GM18499 (cell line): ENCODE measurements around the gene TOP2B.

Source experiments
- ATAC-seq: cut with Tn5 transposase; IDR thresholded peaks from one replicate; pipeline ENCODE4 v1.9.1; 2021; ENCODE audit warnings: moderate number of reproducible peaks; ENCODE audit not compliant: insufficient read depth, unreplicated experiment

Gene TOP2B

DNA sequence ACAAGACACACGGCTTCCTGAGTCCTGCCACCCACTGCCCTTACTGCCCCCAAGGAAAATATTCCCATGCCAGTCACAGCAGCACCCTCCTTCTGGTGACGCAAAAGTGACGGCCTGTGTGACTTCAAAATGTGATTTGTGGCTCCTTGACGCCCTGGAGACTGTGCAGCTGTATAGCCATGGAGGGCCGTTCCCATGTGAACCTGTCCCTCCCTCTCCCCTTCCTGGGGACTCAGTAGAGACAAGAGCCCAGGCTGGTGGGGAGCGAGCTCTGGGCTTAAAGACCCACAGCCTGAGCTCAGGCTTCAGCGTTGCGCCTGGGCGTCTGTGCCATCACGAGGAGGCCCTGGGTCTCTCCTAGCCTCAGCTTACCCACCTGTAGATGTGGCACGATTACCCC, 78.2 kb downstream of the TOP2B start:
- no peak for ATAC-seq

DNA sequence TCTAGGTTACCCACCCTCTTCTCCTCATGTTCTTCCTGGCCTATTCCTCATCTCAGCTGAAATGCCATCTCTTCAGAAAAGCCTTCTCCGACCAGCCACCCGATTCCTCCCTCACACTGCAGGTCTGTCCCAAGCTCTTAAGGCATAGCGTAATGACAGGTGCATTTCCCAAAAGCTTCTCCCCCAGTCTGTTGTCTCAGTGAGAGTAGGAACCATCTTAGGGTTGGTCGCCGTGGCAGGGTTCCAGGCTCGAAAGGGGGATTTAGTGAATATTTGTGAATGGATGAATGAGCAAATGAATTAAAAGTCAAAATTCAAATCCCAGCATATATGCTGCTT, 78.6 kb downstream of the TOP2B start:
- ATAC-seq = no peak

DNA sequence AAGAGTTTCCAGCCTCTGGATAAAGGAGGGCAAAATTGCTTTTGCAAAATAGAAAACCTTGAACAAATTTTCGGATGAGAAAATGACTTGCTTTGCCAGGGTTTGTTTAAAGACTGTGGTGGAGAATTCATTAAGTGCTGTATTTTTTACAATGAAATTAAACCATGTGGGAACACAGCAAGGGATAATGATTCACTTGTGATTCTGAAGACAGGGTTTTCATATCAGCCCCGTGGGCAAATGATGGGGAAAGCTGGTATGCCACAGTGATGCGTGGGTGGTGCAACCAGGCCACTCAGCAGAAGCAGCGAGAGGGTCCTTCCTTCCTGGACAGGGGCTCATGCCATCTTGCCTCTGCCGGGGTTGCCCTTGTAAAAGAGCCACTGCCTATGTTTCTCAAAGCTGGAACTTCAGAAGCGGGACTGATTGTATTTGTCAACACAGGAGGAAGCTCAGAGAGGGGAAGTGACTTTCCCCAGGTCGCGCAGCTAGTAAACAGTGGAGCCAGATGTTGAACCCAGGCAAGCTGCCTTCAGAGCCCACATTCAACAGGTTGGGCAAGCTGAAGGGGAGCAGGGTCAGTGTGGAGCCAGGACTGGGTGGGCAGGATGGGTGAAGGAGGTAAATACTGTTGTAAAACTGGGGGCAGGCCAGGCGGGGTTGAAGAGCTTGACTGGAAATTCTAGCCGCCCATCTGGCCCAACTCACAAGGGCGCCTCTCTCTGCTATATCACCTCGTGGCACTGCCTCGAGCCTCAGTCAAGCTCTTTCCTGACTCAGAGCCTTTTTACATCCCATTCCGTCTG, 79.1 kb downstream of the TOP2B start:
- no peak for ATAC-seq

DNA sequence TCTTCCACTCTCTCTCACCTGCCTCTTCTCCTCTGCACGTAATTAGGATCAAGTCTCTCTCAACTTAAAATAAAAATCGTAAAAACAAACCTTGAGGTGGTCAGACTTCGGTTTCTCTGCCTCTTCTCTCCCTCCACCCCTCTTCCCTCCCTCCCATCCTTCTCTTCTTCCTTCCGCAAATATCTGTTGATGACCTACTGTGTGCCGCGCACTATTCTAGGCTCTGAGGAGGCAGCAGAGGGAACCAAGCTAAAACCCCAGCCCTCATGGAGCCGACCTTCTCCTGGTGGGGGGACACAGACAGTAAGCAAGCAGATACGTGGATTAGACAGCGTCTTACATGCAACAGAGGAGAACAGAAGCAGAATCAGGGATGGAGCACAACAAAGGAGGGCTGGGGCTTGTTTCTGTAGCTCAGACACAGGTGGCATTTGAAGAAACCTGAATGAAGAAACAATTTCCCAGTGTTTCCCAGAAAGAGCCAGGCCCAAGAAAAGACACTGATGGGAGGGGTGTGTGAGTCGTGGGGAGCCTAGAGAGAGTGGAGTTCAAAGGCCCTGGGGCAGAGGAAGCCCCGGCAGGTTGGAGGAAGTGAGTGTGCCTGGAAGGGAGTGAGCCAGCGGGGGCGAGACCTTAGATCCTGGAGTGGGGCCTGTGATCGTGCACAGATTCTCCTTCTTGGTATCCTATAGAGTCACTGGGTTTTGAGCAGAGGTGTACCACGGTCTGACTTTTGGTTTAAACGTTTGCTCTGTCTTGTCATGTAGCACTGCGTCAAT, 80.5 kb downstream of the TOP2B start:
- no peak for ATAC-seq

DNA sequence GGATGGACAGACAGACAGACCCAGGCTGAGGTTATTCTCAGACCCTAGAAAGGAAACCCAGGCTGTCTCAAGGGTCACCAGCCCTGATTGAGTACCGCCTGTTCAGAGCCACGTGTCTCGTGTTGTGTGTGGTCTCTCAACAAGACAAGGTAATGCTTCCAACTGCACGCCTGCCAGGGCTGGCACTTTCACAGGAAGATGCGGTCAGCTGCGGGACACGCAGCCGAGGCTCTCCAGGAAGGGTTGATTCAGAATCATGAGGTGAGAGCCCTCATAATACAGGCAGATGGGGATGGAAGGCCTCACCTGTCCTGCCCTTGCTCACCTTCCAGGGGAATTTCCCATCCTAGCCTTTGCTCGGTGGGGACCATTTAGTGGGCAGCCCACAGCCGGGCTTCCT, 81.4 kb downstream of the TOP2B start:
- no peak for ATAC-seq

DNA sequence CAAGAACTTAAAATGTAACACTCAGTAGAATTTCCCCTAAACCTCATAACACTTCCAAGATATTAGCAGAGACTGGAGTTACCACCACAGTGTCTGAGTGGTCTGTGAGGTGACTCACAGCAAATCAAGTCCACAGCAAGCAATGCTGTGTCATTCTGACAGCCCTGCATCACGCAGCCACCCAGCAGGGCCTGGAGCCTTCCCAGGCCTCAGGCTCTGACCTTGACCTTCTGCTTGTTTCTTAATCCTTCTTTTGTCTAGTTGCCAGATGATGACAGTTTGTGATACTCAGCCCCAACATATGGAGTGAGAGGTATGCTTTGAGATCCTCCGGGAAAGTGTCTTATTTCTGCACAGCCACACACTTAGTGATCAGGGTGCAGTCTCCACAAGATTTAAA, 82.5 kb downstream of the TOP2B start:
- ATAC-seq = no peak

DNA sequence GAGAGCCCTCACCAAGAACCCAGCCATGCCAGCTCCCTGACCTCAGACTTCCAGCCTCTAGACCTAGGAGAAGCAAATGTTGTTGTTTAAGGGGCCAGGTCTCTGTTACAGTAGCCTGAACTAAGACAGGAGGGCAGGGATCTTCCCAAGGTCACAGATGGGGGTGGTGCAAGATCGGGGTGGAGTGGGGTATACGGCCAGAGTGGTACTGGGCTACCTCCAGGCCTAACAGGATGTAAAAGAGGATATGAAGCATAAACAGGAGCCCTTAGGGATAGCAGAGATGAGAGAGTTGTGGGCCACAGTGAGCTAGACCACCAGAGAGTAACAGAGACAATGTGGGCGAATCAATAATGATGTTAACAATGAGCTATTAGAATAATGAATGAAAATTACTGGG, 82.9 kb downstream of the TOP2B start:
- no peak for ATAC-seq

DNA sequence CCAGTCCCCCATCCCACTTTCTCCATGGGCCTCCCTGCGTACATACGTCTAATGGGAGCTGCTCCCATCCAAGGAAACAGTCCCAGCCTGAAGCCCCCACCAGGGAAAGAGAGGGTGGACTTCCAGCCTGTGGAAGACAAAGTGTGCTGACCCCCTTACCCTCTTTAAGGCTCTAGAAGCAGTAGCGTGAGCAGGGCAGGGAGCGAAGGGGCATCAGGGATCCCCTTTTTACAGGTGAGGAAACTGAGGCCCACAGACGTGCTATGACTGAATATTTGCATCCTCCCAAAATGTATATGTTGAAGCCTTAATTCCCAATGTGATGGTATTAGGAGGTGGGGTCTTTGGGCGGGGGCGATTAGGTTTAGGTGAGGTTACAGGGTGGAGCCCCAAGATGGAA, 83.4 kb downstream of the TOP2B start:
- no peak for ATAC-seq

DNA sequence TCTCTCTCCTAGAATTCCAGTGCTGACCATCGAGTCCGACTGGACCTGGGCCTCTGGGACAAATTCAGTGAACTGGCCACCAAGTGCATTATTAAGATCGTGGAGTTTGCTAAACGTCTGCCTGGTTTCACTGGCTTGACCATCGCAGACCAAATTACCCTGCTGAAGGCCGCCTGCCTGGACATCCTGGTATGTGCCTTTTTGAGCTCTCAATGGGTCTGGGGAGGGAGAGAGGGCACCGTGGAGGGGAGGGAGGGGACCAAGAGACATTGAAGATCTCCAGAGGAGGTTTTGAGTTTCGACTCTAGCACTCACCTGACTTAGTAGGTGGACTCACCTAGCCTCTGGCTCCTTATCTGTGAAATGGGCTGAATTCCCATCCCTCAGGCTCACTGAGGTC, 84.2 kb downstream of the TOP2B start:
- no peak for ATAC-seq

DNA sequence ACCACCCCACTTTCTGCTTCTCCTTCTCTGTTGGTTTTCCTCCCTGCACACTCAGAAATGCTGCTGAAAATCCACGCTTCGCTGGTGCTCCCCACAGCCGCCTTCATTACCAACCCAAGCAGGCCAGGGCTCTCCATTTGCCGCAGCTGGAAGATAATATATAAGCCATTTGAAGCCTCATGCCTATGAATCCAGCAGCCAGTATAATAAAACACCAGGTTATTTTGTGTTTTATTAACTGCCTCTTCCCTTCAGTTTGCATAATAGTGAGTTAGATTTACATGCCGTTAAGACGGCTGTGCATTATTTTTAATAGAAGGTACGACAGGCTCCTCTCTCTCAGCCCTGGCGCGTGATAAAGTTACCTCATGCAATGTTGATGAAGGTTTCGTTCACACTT, 86.6 kb downstream of the TOP2B start:
- no peak for ATAC-seq

DNA sequence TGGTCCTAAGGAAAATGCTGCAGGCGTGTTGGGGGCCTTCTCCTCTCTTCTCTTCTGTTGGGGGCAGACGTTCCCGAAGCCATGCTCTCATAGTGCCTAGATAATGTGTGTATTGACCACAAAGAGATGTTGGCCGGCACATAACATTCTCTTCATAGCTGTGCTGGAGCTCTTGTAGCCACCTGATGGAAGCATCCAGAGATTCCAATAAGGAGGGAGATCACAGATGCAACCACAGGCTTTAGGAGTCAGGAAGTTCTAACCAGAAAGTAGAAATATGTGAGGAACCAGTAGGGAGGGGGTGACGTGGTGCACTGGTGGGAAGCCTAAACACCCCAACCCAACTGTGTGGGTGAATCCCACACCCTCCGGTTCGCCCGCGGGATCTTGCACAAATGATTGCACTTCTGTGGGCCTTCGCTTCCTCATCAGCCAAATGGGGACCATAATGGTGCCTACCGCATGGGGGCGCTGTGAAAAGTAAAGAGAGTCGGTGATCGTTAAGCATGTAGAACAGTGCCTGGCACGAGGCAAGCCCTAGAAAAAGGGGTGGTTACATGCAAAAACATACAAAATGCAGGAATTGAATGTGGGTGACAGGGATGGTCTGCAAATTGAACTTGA, 87.8 kb downstream of the TOP2B start:
- no peak for ATAC-seq

DNA sequence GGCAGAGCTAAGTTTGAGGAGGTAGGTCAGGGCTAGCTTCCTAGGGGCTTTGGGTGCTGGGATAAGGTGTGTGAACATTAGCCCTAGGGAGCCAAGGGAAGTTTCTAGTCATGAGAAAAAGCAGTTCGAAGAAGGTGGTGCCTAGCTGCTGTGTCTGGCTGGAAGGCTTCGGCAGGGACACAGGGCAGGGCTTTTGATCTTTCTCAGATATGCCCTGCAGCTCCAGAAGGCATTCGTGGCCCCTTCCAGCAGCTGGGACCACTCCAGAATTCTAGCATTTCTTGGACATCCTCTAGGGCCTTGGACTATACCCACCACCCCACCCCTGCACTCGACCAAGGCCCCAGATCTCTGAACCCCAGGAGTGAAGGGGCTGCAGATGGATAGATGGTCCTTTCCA, 88.6 kb downstream of the TOP2B start:
- ATAC-seq = no peak

DNA sequence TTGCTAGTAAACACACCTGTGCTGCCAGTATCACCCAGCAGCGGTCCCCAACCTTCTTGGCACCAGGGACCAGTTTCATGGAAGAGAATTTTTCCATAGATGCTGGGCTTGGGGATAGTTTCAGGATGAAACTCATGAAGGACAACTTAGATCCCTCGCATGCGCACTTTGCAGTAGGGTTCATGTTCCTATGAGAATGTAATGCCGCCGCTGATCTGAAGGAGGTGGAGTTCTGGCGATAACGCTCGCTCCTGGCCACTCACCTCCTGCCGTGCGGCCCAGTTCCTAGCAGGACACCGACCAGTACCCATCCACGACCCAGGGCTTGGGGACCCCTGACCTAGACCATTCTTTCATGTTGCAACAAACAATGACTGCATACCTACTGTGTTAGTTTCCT, 89.7 kb downstream of the TOP2B start:
- no peak for ATAC-seq

DNA sequence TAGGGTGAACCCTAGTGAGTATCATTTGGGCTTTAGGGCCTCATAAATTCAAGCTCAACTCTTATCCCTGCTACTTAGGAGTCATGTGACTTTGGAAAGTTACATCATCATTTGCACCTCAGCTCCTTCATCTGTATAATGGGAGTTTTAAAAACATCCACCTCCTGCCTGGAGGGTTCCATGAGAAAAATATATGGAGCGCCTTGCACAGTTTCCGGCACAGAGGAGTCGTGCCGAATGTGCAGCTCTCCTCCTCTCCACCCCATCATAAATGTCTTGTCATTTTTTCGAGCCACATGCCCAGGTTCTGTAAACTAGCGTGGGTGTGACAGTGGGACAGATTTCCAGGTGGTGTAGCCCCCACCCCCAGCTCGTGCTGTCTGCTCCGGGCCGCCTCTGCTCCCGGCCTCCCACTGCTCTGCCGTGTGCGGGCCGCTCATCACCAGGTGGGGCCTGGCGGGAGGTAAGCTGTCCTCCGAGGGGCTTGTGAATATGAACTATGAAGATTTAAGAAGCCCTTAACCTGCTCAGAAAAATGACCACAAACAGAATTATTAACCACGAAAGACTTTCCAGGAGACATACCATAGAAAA, 90.4 kb downstream of the TOP2B start:
- ATAC-seq = no peak

DNA sequence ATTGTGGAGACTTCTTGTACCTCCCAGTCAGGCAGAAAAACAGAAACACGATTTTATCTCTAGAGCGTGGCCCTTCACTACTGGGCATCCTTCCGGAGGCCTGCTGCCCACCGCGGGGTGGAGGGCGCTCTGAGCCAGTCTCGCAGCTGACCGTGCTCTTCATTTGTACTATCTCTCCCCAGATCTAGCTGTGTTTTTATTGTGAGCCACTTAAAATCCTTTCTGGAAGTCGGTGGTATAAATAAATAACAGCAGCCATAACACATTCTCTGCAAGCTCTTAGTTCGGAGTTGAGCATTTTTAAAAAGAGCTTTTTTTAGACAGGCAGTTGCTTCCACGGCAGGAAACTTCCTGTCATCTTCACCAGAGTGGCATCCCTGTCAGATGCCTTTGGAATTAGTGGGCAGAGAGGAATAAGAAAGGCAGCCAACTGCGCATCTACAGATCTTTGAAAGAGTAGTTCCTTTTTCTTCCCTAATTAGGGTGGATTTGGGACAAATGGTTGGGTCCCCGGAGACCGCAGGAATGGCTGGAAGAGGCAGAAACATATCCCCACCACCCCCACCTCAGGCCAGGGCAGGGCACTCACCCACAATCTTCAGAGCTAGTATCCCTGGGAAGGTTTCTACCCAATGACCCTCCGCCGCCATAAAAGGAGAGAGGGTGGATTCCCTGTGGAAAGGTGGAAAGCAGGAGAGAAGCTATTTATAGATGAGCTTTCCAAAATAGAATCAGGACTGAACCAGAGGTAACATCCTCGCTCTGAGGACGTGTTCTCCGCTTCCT, 91.1 kb downstream of the TOP2B start:
- no peak for ATAC-seq

DNA sequence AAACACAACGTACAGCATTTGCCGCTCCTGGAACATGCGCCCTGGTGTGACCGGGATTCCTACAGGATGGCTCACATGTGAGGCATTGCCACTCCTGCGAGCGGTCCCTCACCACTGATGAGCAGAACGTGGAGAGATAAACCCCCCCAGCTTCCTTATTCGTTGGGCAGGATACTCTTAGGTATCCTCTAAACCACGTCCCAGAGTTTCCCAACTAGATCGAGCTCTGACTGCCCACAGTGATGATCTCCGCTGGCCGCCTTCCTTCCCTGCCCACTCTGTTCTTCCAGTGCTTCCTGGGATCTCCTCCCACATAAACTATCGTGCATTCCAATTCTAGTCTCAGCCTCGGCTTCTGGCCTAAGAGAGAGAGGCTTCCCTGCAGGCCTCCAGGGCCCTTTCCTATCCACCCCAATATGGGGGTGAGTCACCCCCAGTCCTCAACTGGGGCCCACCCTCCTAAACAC, 91.8 kb downstream of the TOP2B start:
- ATAC-seq = no peak

DNA sequence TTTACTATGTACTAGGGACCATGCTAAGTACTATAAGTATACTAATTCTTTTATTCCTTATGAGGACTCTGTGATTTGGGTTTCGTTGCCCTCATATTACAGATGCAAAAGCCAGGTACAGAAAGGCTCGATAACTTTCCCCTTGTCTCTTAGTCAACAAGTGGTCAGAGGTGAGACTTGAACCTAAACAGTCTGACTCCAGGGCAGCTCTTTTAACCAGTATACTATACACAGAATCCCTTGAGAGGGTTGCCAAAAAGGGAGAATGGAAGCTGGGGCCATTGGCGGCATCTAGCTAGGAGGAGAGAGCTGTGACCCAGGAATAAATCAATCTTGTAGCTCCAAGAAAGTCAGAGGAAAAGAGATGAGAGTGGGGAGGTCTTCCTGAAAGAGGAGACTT, 92.4 kb downstream of the TOP2B start:
- no peak for ATAC-seq

DNA sequence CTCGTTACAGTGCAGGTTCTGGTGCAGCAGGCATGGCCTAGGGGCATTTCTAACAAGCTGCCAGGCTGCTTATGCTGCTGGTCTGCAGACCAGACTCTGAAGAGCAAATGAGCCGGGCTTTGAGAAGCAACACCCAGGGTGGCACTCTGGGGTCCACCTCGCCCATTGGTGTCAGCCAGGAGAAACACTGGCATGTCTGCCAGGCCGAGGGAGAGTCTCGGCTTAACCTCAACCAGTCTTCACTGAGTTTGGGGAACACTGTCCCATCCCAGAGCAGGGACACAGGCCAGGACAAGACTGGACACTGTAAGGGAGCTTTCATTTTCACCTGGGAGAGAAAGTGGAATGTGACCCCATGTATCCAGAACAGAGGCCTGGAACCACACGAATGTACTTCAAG, 93.4 kb downstream of the TOP2B start:
- ATAC-seq = no peak

DNA sequence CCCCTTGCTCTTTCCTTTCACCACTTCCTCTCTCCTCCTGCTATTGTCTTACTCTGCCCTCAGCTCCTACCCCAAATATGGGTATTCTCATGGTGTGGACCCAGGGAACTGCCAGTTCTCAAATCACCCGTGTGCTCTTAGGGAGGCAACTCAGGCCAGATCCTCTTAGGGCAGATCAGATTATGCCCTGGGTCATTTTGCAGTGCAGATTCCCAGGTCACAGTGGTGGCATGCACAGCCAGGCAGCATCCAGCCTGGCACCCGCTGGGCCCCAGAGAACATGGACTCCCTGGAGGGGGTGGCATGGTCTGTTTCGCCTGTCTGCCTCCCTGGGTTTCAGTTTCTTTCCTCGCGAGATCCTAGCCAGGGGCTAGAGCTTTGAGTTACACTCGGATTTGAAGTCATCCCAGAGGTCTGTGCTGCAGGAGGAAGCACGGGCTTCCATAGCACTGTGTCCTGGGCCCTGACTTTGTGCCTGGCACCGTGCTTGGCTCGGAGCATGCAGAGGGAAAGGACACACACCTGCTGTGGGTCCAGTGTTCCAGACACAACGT, 96.1 kb downstream of the TOP2B start:
- no peak for ATAC-seq
